Sigmoid colon (tissue), 7 donors: ENCODE measurements around the gene CHIT1. TPM values are rescaled to one million over a fixed set of nuclear protein-coding genes. Genes with fewer than 3 reads are reported as not detected.

Source experiments
- DNase-seq: peaks from one replicate; pipeline ENCODE4 v3.0.0-alpha.2; 2019
- H3K27ac ChIP-seq, 4 donors: fragments of 200-600 bp; sonication (generic); one replicate each; pipeline ENCODE4 v1.5.1; 2016 to 2019; ENCODE audit warnings: mild to moderate bottlenecking in 1 of 4
- H3K27me3 ChIP-seq, 3 donors: fragments of 200-600 bp; sonication (generic); one replicate each; pipeline ENCODE4 v1.5.1; 2019; ENCODE audit warnings: mild to moderate bottlenecking in 1 of 3
- H3K36me3 ChIP-seq, 4 donors: fragments of 200-600 bp; sonication (generic); one replicate each; pipeline ENCODE4 v1.5.1; 2016 to 2019
- H3K4me1 ChIP-seq, 4 donors: fragments of 200-600 bp; sonication (generic); one replicate each; pipeline ENCODE4 v1.5.1; 2017 to 2019
- H3K4me3 ChIP-seq, 4 donors: fragments of 200-600 bp; sonication (generic); one replicate each; pipeline ENCODE4 v1.5.1; 2017 to 2019; ENCODE audit warnings: mild to moderate bottlenecking in 2 of 4, moderate library complexity in 1 of 4
- H3K9me3 ChIP-seq, 4 donors: fragments of 200-600 bp in 3 of 4; sonication (generic) in 3 of 4; one replicate each; pipeline versions ENCODE4 v1.5.1 to v1.6.1; 2013 to 2019
- CTCF ChIP-seq, 4 experiments: fragments of 450-650 bp in 3 of 4; fragments of 200-600 bp in 1 of 4; IDR thresholded peaks; one replicate each; pipeline ENCODE4 v1.5.1; 2016 to 2019; ENCODE audit warnings: antibody characterized with exemption in 4 of 4, mild to moderate bottlenecking in 3 of 4, moderate library complexity in 2 of 4
- EP300 ChIP-seq, 4 donors: sonication (generic); formaldehyde crosslinking; IDR thresholded peaks; one replicate each; pipeline ENCODE4 v1.6.1; 2017; ENCODE audit warnings: antibody characterized with exemption in 4 of 4
- POLR2A ChIP-seq, 2 donors: fragments of 450-650 bp; IDR thresholded peaks; one replicate each; pipeline ENCODE4 v1.6.1; 2016; ENCODE audit warnings: antibody characterized with exemption in 2 of 2, mild to moderate bottlenecking in 2 of 2, moderate library complexity in 2 of 2
- POLR2AphosphoS5 ChIP-seq, 4 donors: sonication (generic); formaldehyde crosslinking; IDR thresholded peaks; one replicate each; pipeline ENCODE4 v1.6.1; 2017; ENCODE audit warnings: antibody characterized with exemption in 4 of 4
- WGBS, 2 donors: extraction: QIAGEN DNeasy Blood & Tissue Kit; methylation state at CpG; one replicate each; pipeline ENCODE4 v1.1.7; 2013; 5-methylcytosine and 5-hydroxymethylcytosine counted together
- intact Hi-C: fragments of 100-400 bp; cut with DNase I; formaldehyde crosslinking; loops from one replicate; pipeline ENCODE4 v1.15.1; 2023
- polyA plus RNA-seq, 3 donors: library from polyadenylated mRNA; stranded (reverse); fragments of 200-250 nt; gene quantifications; one replicate each; pipeline ENCODE4 v1.2.3, GENCODE V29; 2013
- total RNA-seq, 4 donors: library from RNA; depleted of rRNA; stranded (reverse); fragments of >200 nt; gene quantifications; one replicate each; pipeline ENCODE4 v1.1.0, GENCODE V29; 2016
- donor health status: healthy with polysubstance abuse.
- donor health status: Bipolar disorder and iron deficiency.
- donor health status: healthy.

Gene CHIT1
- total and polyA plus RNA-seq, 7 donors, result 0.98 TPM; not detected in 6

- WGBS, 2 donors, result 85 to 89% methylated on average over 9 of the region's 9 CpGs
- H3K36me3 ChIP-seq, result no peaks in the 10 kb centered on the region
- H3K4me1 ChIP-seq, result no peaks in the 10 kb centered on the region
- no peaks in the 10 kb centered on the region for H3K9me3 ChIP-seq
- intact Hi-C loops, result no loop called here
- DNase-seq, result no peak
- no peak for TF ChIP-seq POLR2A (IDR thresholded peaks at IDR 0.05)
- TF ChIP-seq EP300 (IDR thresholded peaks at IDR 0.05), result no peak
- TF ChIP-seq CTCF (IDR thresholded peaks at IDR 0.05), result no peak
- no peak overlapping the region for H3K4me3 ChIP-seq
- no peak overlapping the region for H3K27ac ChIP-seq
- H3K27me3 ChIP-seq, result no peaks in the 10 kb centered on the region
These were observed 1.9 kb downstream of the CHIT1 start for GRCh38 chr1:203227371-203228083.

GRCh38 chr1:203225071-203225470 lies 4.4 kb downstream of the CHIT1 start:
- no peaks in the 10 kb centered on the region for H3K36me3 ChIP-seq
- intact Hi-C loops, result no loop called here
- no peak overlapping the region for H3K4me3 ChIP-seq
- DNase-seq, result no peak
- H3K4me1 ChIP-seq, result no peaks in the 10 kb centered on the region
- 59 to 60% methylated on average over 4 of the region's 4 CpGs for WGBS, 2 donors
- H3K27me3 ChIP-seq, result no peaks in the 10 kb centered on the region
- H3K9me3 ChIP-seq, result no peaks in the 10 kb centered on the region
- no peak overlapping the region for H3K27ac ChIP-seq
- TF ChIP-seq POLR2AphosphoS5 (IDR thresholded peaks at IDR 0.05) (no peak), POLR2A (IDR thresholded peaks at IDR 0.05) (no peak), EP300 (IDR thresholded peaks at IDR 0.05) (no peak), CTCF (IDR thresholded peaks at IDR 0.05) (no peak)

GRCh38 chr1:203223012-203223775 lies 6.3 kb downstream of the CHIT1 start:
- Histone ChIP-seq H3K4me3 (no peak overlapping the region), H3K27me3 (no peaks in the 10 kb centered on the region), H3K9me3 (no peaks in the 10 kb centered on the region), H3K36me3 (no peaks in the 10 kb centered on the region), H3K4me1 (no peaks in the 10 kb centered on the region), H3K27ac (no peak overlapping the region)
- 76 to 87% methylated on average over 18 of the region's 18 CpGs for WGBS, 2 donors
- TF ChIP-seq EP300 (IDR thresholded peaks at IDR 0.05) (no peak), CTCF (IDR thresholded peaks at IDR 0.05) (no peak), POLR2AphosphoS5 (IDR thresholded peaks at IDR 0.05) (no peak), POLR2A (IDR thresholded peaks at IDR 0.05) (no peak)
- DNase-seq, result no peak
- intact Hi-C loops, result no loop called here

- 86% methylated on average over 8 of the region's 8 CpGs for WGBS, 2 donors
- Histone ChIP-seq H3K4me3 (no peak overlapping the region), H3K27me3 (peaks cover 0 to 11% (median 0%) of the 10 kb centered on the region in 3 donors), H3K27ac (no peak overlapping the region), H3K9me3 (no peaks in the 10 kb centered on the region), H3K4me1 (peaks cover 0 to 4% (median 2%) of the 10 kb centered on the region in 4 donors), H3K36me3 (no peaks in the 10 kb centered on the region)
- TF ChIP-seq POLR2A (IDR thresholded peaks at IDR 0.05), result no peak
- no peak for TF ChIP-seq POLR2AphosphoS5 (IDR thresholded peaks at IDR 0.05)
- TF ChIP-seq CTCF (IDR thresholded peaks at IDR 0.05), result no peak
- TF ChIP-seq EP300 (IDR thresholded peaks at IDR 0.05), result no peak
- no peak for DNase-seq
- intact Hi-C loops, result no loop called here
These were observed 9.5 kb downstream of the CHIT1 start for GRCh38 chr1:203219934-203220333.
